HepG2 (cell line): ENCODE data around the gene METTL26. TPM values are rescaled to one million over a fixed set of nuclear protein-coding genes. Genes with fewer than 3 reads are reported as not detected.

Experiments used
- FOXA3 ChIP-seq: IDR thresholded peaks from 2 replicates; pipeline ENCODE4 v1.6.1; 2016; ENCODE audit warnings: missing genetic modification reagents, missing compliant biosample characterization
- HDAC1 ChIP-seq: sonication (generic); formaldehyde crosslinking; IDR thresholded peaks from 2 replicates; pipeline ENCODE4 v1.5.1; 2020; ENCODE audit warnings: mild to moderate bottlenecking, missing genetic modification reagents
- HMG20A ChIP-seq: IDR thresholded peaks from 2 replicates; pipeline ENCODE4 v1.6.1; 2016; ENCODE audit warnings: borderline replicate concordance
- HNRNPL ChIP-seq: fragments of 200-400 bp; formaldehyde crosslinking; IDR thresholded peaks from 2 replicates; pipeline ENCODE4 v1.6.1; 2017; ENCODE audit warnings: mild to moderate bottlenecking, low read depth, low read length
- KDM2A ChIP-seq: sonication (generic); formaldehyde crosslinking; IDR thresholded peaks from 2 replicates; pipeline ENCODE4 v1.4.0; 2020; ENCODE audit warnings: low read depth, missing genetic modification reagents, borderline replicate concordance
- MIXL1 ChIP-seq: IDR thresholded peaks from 2 replicates; pipeline ENCODE4 v1.6.1; 2016
- NFIC ChIP-seq: IDR thresholded peaks from 2 replicates; pipeline ENCODE4 v1.6.1; 2012; ENCODE audit warnings: mild to moderate bottlenecking, low read length, inconsistent platforms
- RBFOX2 ChIP-seq: fragments of 200-400 bp; formaldehyde crosslinking; IDR thresholded peaks from 2 replicates; pipeline ENCODE4 v1.6.1; 2017; ENCODE audit warnings: low read depth, mild to moderate bottlenecking, low read length
- SIX4 ChIP-seq: sonication (generic); formaldehyde crosslinking; IDR thresholded peaks from 2 replicates; pipeline ENCODE4 v1.4.0; 2020; ENCODE audit warnings: missing genetic modification reagents
- TEAD3 ChIP-seq: optimal IDR thresholded peaks from 2 replicates; pipeline ENCODE3; 2016; ENCODE audit warnings: borderline replicate concordance
- TP53 ChIP-seq: sonication (generic); formaldehyde crosslinking; conservative IDR thresholded peaks from 2 replicates; pipeline ENCODE4 v1.4.0; 2020; ENCODE audit warnings: missing genetic modification reagents
- YY1 ChIP-seq: IDR thresholded peaks from 2 replicates; pipeline ENCODE4 v1.6.1; 2011; ENCODE audit warnings: low read length, low read depth, moderate library complexity, mild to moderate bottlenecking; ENCODE audit not compliant: insufficient read depth, insufficient replicate concordance
- ZNF264 ChIP-seq: sonication (generic); formaldehyde crosslinking; IDR thresholded peaks from 2 replicates; pipeline ENCODE4 v1.4.0; 2020; ENCODE audit warnings: missing genetic modification reagents
- ZNF292 ChIP-seq: sonication (generic); formaldehyde crosslinking; IDR thresholded peaks from 2 replicates; pipeline ENCODE4 v1.8.1; 2022; ENCODE audit warnings: mild to moderate bottlenecking, low read depth, missing genetic modification reagents, borderline replicate concordance
- ZNF34 ChIP-seq: sonication (generic); formaldehyde crosslinking; IDR thresholded peaks from 2 replicates; pipeline ENCODE4 v1.4.0; 2020; ENCODE audit warnings: mild to moderate bottlenecking, missing genetic modification reagents, borderline replicate concordance
- ZNF713 ChIP-seq: sonication (generic); formaldehyde crosslinking; IDR thresholded peaks from 2 replicates; pipeline ENCODE4 v1.4.0; 2020; ENCODE audit warnings: mild to moderate bottlenecking, missing genetic modification reagents
- ZNF841 ChIP-seq: sonication (generic); formaldehyde crosslinking; IDR thresholded peaks from 2 replicates; pipeline ENCODE4 v1.8.1; 2023; ENCODE audit warnings: missing genetic modification reagents, borderline replicate concordance
- polyA plus RNA-seq, 8 experiments: library from polyadenylated mRNA; depleted of rRNA in 3 of 8; stranded (reverse) in 7 of 8; unstranded in 1 of 8; fragments of >200 nt; fragmentation: Illumina TruSeq in 4 of 8; extraction: Trizol in 4 of 8; gene quantifications; 2 replicates each; pipeline versions ENCODE4 v1.2.1 to v1.2.3, GENCODE V29; 2011 to 2016; ENCODE audit warnings: low read depth in 4 of 8, missing spikeins in 1 of 8, mixed read lengths in 1 of 8; ENCODE audit not compliant: insufficient read depth in 1 of 8
- total RNA-seq, 5 experiments: library from RNA; depleted of rRNA; stranded (reverse); fragments of >200 nt; fragmentation: Illumina TruSeq; extraction: Trizol; gene quantifications; 2 replicates each; pipeline ENCODE4 v1.2.3, GENCODE V29; 2016; ENCODE audit warnings: low read depth in 1 of 5
- TF ChIP-seq, protein P1 (sequence below): sonication (generic); formaldehyde crosslinking; IDR thresholded peaks from 2 replicates; pipeline ENCODE4 v1.5.0; 2020; ENCODE audit warnings: mild to moderate bottlenecking, missing genetic modification reagents
- TF ChIP-seq, protein P2 (sequence below): sonication (generic); formaldehyde crosslinking; IDR thresholded peaks from 2 replicates; pipeline ENCODE4 v1.5.0; 2020; ENCODE audit warnings: missing genetic modification reagents
- TF ChIP-seq, protein P3 (sequence below): sonication (generic); formaldehyde crosslinking; IDR thresholded peaks from 2 replicates; pipeline ENCODE4 v1.4.0; 2020; ENCODE audit warnings: missing genetic modification reagents
- TF ChIP-seq, protein P4 (sequence below): sonication (generic); formaldehyde crosslinking; IDR thresholded peaks from 2 replicates; pipeline ENCODE4 v1.5.0; 2020; ENCODE audit warnings: mild to moderate bottlenecking, missing genetic modification reagents
- TF ChIP-seq, protein P5 (sequence below): sonication (generic); formaldehyde crosslinking; IDR thresholded peaks from 2 replicates; pipeline ENCODE4 v1.8.0; 2022; ENCODE audit warnings: missing genetic modification reagents, low read depth, mild to moderate bottlenecking, borderline replicate concordance

Gene METTL26
- total and polyA plus RNA-seq, 2 of the 13 experiments (the other 11 are each of a cell fraction or from before 2014, with no cell fraction given) = 65.5 to 70.1 TPM

DNA sequence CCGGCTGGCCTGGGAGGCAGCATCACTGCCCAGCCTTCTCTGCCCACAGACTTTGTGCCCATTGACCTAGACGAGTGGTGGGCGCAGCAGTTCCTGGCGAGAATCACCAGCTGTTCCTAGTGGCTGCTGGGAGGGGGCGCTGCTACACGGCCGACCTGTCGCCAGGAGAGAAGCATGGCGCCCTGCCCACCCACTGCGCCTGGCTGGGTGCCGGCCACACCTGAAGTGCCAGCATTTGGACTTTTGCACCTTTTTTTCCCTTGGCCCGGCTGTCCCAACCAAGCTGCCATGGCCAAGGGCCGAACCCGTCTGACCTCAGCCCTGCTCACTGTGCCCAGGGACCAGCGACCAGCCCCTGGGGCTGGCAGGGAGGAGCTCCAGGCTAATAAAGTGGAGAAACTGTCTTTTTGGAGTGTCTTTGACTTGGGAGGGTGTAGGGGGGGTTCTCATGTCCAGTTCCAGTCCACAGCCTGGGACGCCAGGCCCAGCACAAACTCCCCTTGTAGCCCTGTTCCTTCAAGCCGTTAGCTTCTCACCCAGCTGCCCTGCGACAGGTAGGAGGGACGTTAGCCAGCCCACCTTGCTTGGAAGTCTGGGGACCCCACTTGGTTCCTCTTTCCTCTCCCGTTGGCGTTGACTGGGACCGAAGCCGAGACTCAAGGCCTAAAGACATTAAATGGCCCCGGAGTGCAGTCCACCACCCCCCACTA, 12.1 kb upstream of the METTL26 start (continued):
- TF ChIP-seq, protein P1, sequence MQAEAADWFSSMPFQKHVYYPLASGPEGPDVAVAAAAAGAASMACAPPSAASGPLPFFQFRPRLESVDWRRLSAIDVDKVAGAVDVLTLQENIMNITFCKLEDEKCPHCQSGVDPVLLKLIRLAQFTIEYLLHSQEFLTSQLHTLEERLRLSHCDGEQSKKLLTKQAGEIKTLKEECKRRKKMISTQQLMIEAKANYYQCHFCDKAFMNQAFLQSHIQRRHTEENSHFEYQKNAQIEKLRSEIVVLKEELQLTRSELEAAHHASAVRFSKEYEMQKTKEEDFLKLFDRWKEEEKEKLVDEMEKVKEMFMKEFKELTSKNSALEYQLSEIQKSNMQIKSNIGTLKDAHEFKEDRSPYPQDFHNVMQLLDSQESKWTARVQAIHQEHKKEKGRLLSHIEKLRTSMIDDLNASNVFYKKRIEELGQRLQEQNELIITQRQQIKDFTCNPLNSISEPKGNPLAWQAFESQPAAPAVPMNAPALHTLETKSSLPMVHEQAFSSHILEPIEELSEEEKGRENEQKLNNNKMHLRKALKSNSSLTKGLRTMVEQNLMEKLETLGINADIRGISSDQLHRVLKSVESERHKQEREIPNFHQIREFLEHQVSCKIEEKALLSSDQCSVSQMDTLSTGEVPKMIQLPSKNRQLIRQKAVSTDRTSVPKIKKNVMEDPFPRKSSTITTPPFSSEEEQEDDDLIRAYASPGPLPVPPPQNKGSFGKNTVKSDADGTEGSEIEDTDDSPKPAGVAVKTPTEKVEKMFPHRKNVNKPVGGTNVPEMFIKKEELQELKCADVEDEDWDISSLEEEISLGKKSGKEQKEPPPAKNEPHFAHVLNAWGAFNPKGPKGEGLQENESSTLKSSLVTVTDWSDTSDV (CRISPR knock-in tag) = no peak
- TF ChIP-seq NFIC (0 out of 2 replicates have a peak, but pooled peaks have one; percentile 23), ZNF34 (CRISPR knock-in tag) (peak; percentile 74; the same call in 1 of the 2 replicates), ZNF713 (CRISPR knock-in tag) (no peak), RBFOX2 (no peak), KDM2A (peak; percentile 35; the same call in 1 of the 2 replicates), HMG20A (CRISPR knock-in tag) (no peak), HNRNPL (peak; percentile 99), TEAD3 (CRISPR knock-in tag) (peak; percentile 56), ZNF841 (no peak), TP53 (0 out of 2 replicates have a peak, but pooled peaks have one; percentile 37), FOXA3 (0 out of 2 replicates have a peak, but pooled peaks have one; percentile 6), HDAC1 (CRISPR knock-in tag) (peak; percentile 68), ZNF264 (0 out of 2 replicates have a peak, but pooled peaks have one; percentile 45), MIXL1 (CRISPR knock-in tag) (0 out of 2 replicates have a peak, but pooled peaks have one; percentile 28), YY1 (peak; percentile 83), ZNF292 (CRISPR knock-in tag) (no peak), SIX4 (CRISPR knock-in tag) (no peak)
- TF ChIP-seq, protein P2, sequence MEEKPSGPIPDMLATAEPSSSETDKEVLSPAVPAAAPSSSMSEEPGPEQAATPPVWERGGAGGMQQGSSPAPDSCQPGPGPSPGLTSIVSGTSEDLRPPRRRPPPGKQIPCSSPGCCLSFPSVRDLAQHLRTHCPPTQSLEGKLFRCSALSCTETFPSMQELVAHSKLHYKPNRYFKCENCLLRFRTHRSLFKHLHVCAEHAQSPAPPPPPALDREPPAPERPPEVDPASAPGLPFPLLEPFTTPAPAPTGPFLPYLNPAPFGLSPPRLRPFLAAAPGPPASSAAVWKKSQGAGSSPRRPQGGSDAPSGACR = 0 out of 2 replicates have a peak, but pooled peaks have one; percentile 10
- TF ChIP-seq, protein P3, sequence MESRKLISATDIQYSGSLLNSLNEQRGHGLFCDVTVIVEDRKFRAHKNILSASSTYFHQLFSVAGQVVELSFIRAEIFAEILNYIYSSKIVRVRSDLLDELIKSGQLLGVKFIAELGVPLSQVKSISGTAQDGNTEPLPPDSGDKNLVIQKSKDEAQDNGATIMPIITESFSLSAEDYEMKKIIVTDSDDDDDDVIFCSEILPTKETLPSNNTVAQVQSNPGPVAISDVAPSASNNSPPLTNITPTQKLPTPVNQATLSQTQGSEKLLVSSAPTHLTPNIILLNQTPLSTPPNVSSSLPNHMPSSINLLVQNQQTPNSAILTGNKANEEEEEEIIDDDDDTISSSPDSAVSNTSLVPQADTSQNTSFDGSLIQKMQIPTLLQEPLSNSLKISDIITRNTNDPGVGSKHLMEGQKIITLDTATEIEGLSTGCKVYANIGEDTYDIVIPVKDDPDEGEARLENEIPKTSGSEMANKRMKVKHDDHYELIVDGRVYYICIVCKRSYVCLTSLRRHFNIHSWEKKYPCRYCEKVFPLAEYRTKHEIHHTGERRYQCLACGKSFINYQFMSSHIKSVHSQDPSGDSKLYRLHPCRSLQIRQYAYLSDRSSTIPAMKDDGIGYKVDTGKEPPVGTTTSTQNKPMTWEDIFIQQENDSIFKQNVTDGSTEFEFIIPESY (CRISPR knock-in tag) = peak; percentile 84; the same call in 1 of the 2 replicates
- TF ChIP-seq, protein P4, sequence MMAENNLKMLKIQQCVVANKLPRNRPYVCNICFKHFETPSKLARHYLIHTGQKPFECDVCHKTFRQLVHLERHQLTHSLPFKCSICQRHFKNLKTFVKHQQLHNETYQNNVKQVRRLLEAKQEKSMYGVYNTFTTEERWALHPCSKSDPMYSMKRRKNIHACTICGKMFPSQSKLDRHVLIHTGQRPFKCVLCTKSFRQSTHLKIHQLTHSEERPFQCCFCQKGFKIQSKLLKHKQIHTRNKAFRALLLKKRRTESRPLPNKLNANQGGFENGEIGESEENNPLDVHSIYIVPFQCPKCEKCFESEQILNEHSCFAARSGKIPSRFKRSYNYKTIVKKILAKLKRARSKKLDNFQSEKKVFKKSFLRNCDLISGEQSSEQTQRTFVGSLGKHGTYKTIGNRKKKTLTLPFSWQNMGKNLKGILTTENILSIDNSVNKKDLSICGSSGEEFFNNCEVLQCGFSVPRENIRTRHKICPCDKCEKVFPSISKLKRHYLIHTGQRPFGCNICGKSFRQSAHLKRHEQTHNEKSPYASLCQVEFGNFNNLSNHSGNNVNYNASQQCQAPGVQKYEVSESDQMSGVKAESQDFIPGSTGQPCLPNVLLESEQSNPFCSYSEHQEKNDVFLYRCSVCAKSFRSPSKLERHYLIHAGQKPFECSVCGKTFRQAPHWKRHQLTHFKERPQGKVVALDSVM (CRISPR knock-in tag) = no peak
- TF ChIP-seq, protein P5, sequence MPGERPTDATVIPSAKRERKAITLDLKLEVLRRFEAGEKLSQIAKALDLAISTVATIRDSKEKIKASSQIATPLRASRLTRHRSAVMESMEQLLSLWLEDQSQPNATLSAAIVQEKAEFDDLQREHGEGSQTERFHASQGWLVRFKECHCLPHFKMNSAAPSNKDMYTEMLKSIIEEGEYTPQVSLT (CRISPR knock-in tag) = no peak; the same call in 1 of the 2 replicates
